Left forelimb (tissue), 1 donor: ENCODE data around the gene SPATA16.
"Not testable (repeated sequence)": the region's sequence is repeated elsewhere in the genome, so short reads cannot be mapped to it uniquely, and the experiment has no call there.

ENCODE experiments used
- DNase-seq: peaks from one replicate; pipeline ENCODE4 v3.0.0-alpha.2; 2018; ENCODE audit warnings: low spot score

Gene SPATA16

GRCh38 chr3:172939651-172940293 lies 201.3 kb downstream of the SPATA16 start:
- DNase-seq: no peak

DNA sequence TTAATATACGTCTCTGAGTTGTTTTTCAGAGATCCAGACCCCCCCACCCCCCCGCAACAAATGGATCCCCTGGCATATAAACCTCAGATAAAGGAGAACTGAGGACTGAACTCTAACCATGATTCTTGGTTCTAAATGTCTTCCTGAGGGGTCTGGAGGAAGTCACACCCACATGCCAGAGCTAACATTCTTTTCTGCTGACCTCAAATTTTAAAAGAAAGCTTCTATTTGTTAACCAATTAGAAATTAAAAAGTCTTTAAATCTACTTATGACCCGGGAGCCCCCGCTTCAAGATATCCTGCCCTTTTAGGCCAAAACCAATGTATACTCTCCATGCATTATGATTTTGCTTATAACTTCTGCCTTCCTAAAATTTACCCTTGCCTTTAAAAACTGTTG lies 202.2 kb downstream of the SPATA16 start:
- no peak for DNase-seq

DNA sequence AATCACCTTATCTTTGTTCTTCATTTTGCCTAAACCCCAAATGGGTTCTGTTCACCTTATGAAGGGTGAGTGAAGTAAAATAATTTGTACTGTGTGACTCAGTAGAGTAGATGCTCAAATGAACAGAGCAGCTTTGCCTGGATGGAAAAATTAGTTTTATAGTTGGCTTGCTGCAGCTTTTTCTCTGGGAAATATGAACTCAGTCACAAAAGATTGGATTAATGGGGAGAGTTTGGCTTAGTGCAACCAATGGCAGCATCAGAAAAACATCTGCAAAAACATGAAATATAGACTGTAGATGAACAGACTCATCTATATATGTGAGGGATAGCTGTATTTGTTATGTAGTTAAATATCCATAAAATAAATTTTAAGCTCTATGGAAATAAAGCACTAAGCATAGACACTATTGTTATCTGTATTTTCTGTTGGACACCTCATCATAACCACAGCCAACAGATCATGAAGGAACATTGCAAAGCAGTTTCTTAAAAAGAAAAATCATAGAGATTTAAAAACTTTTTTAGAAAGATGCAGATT lies 209.2 kb downstream of the SPATA16 start:
- DNase-seq: no peak

GRCh38 chr3:172929451-172929850 lies 211.6 kb downstream of the SPATA16 start:
- no peak for DNase-seq

- no peak for DNase-seq
These were observed 216.5 kb downstream of the SPATA16 start for GRCh38 chr3:172924546-172924945.

DNA sequence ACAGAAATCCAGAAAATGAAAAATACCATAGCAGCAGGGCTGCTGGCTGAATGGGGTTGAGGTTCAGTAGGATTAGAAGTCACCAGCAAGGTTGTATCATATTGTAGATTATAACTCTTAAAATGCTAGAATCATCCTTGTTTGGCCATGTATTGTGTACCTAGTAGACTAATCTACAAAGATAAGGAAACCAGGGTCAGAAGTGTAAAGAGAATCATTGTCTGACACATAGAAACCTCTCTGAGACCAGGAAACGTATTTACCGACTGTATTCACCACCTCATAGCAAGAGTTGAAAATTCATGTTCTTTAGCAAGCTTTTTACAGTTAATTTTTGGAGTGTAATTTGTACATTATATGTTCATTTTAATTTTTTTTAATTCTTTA lies 221.7 kb downstream of the SPATA16 start:
- no peak for DNase-seq

DNA sequence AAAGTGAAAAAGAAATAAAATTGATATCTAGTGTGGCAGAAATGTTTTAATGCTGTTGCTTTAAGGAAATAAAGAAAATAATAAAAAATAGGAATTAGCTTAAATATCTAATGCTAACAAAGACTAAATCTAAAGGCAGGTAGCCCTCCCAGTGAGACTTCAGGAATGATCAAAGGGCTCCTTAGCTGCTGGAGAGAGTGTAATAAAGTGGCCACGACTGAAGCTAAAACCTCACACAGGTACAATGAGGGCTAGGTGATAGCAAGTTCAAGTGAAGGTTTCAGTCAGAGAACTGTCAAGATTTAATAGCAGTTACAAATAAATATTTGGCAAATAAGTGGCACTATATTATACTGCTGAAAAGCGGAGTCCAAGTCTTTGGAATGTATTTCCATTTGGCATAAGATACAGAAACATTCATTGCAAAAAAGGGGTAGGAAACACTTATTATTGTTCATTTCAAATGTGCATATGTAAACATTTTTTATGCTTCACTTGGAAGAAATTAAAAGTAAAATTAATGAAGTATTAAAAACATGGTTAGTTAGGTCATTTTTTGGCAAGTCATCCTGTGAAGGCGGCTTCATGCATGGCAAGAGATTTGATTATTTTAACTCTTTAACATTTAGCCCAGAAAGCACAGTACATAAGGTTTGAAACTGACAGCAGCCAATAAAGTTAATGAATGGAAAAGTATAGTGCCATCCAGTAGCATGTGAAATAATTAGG lies 222.3 kb downstream of the SPATA16 start:
- DNase-seq: no peak

GRCh38 chr3:172918165-172918564 lies 222.9 kb downstream of the SPATA16 start:
- DNase-seq: no peak

GRCh38 chr3:172915911-172916514 lies 225.0 kb downstream of the SPATA16 start:
- no peak for DNase-seq

DNA sequence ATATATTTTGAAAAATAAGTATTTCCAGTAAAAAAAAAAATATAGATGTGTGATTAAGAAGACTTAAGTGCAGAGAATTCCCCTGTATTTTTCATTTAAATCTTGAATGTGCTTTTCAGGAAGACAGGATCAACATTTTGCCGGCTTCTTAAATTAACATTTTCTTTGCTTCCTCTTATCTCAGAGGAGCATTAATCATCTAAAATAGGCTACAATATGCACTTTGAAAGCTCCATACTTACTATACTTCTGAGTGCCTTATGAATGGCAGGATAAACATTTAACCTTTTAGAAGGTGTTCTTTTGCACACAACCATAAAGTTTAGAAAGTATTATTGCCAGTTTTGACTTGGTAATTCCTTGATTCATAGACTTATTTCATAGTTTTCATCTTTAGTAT lies 226.2 kb downstream of the SPATA16 start:
- no peak for DNase-seq

- DNase-seq: no peak
These were observed 227.0 kb downstream of the SPATA16 start for GRCh38 chr3:172913911-172914655.

GRCh38 chr3:172911142-172911541 lies 229.9 kb downstream of the SPATA16 start:
- DNase-seq: no peak

DNA sequence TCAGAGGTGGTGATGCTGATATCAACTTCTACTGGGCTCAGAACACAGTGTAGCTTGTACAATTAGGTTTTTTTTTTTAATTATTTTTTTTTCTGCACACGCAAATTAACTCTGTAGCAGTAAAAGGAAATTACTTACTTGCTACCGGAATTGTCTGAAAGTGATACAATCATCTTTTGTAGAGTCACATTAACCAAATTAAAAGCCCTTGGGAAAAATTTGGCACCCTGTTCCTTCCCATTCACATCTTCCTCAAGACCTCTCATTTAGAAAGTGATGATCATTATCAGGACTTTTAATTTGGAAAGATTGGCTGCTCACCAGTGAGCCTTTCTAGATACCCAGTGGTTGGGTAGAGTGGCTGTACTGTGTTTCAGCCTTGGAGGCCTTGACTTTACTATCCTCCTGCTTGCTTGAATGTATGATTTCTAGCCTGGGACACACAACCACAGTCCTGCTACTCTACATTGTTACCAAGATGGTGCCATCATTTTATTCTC lies 232.2 kb downstream of the SPATA16 start:
- no peak for DNase-seq

GRCh38 chr3:172905451-172905850 lies 235.6 kb downstream of the SPATA16 start:
- DNase-seq: no peak

- DNase-seq: no peak
These were observed 236.2 kb downstream of the SPATA16 start for GRCh38 chr3:172904711-172905373.

- DNase-seq: no peak
These were observed 237.3 kb downstream of the SPATA16 start for GRCh38 chr3:172903642-172904320.

DNA sequence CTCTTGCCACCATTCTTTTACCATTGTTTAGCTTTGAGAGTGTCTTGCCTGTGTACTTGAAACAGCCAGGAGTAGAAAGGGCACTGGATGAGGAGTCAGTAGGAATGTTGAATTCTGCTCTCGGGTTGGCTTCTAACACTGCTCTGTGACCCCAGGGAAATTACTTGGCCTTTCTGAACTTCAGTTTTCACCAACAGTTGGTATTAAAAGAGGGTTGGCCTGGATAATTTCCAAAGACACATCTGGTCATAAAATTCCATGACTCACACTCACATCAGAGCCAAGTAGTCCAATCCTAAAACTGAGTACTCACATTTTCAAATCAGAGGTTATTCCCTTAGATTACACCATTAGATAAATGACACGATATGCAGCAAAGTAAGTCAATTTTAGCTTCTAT lies 248.9 kb downstream of the SPATA16 start:
- no peak for DNase-seq

DNA sequence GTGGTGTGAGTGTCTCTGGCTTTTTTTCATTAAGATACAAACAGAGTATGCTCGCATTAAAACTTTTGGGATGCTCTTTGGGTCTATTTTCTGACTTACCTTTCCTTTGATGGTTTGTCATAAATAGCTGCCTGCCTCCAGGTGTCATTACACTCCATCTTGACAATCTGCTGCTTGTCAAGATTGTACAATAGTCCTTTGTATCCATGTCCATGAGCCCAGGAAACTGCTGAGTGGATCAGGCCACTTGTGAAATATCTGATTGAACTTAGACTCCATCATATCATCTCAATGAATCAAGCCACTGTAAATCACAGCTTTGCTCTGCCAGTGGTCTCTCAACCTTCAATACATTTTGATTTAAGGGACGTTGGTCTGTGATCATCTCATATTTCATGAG lies 255.3 kb downstream of the SPATA16 start:
- DNase-seq: no peak

GRCh38 chr3:172882563-172882962 lies 258.5 kb downstream of the SPATA16 start:
- DNase-seq: no peak

- not testable (repeated sequence) for DNase-seq
These were observed 261.7 kb downstream of the SPATA16 start for GRCh38 chr3:172879381-172879780.

GRCh38 chr3:172877011-172877410 lies 264.0 kb downstream of the SPATA16 start:
- no peak for DNase-seq
